Femur (tissue), 1 donor: Measurements from ENCODE around the gene CENPK.
"Not testable (repeated sequence)": the region's sequence is repeated elsewhere in the genome, so short reads cannot be mapped to it uniquely, and the experiment has no call there.

Source experiments
- DNase-seq: peaks from one replicate; pipeline ENCODE4 v3.0.0-alpha.2; 2017

Gene CENPK

DNA sequence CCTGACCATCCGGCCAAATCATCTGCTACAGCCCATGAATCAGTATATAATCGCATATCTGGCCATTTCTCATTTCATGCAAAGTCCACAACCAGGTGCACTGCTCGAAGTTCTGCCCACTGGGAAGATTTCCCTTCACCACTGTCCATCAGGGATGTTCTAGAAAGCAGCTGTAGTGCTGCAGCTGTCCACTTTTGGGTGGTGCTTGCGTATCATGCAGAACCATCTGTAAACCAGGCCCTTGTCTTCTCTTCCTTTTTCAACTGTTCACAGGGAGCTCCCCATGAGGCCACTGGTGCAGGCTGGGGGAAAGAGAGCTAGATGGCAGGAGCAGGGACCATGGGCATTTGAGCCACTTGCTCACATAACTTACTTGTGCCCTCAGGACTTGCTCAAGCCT is 73.8 kb downstream of the CENPK start:
- no peak for DNase-seq

- DNase-seq = not testable (repeated sequence)
Observed at GRCh38 chr5:65488038-65488687, 74.8 kb downstream of the CENPK start.

- not testable (repeated sequence) for DNase-seq
Observed at GRCh38 chr5:65486803-65487202, 76.2 kb downstream of the CENPK start.

GRCh38 chr5:65485405-65485804 is 77.6 kb downstream of the CENPK start:
- peak; percentile 16 for DNase-seq

- DNase-seq = no peak
Observed at GRCh38 chr5:65483546-65484346, 79.2 kb downstream of the CENPK start.

GRCh38 chr5:65482736-65483545 is 80.0 kb downstream of the CENPK start:
- peak; percentile 58 for DNase-seq

- no peak for DNase-seq
Observed at GRCh38 chr5:65482296-65482735, 80.7 kb downstream of the CENPK start.

DNA sequence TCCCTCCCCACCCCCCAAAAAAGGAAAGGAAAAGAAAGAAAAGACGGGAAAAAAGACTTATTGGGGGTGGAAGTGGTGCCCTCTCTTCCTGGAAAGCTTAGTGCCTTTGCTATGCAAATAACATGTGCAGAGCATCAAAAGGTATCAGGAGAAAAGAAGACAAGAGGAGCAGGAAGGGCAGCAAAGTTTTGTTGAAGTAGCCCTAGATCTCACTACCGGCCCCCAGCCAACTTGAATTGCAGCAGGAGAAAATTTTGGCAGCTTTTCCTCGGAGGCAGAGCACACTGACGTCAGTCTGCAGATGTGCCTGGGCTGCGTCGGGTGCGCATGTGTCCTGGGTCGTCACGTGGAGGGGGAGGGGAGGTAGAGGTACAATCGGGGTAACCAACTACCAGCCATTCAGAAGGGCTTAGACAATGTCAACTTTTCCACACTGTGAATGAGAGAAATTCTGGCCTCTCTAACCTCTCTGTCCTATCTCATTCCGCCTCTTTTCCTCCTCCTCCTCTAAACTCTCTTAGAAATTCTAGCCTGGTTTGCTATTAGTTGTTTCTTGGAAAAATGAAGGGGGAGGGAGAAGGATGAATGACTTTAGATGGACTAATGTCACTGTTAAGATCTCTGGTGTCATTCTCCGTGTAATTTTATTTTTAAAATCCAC is 81.2 kb downstream of the CENPK start, which contains the start of gene ADAMTS6:
TSS of gene ADAMTS6 (minus strand) at position 286 of the 661 bp plus-strand sequence. CDS start 8,247 bp downstream, outside the sequence.
- peak; percentile 96 for DNase-seq

DNA sequence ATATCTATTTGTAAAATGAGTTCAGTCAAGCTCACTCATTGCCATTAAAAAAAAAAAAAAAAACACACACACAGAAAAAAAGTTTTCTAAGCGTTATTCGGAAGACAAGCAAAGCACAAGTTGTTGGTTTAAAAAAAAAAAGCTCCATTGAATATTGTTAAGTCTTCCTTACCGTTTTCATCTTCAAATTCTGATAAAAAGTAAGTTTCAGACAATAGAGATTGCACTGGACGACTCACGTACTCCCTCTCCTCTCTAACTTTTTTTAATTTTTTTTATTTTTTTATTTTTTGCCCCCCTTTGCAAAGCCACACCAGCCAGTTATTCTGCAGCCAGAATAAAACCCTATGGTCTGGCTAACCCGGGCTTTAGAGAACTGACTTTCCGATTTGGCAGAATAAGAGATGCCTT is 81.8 kb downstream of the CENPK start:
- no peak for DNase-seq

- DNase-seq = peak; percentile 86
Observed at GRCh38 chr5:65480306-65480865, 82.6 kb downstream of the CENPK start.

GRCh38 chr5:65479527-65479926 is 83.4 kb downstream of the CENPK start:
- DNase-seq = no peak

DNA sequence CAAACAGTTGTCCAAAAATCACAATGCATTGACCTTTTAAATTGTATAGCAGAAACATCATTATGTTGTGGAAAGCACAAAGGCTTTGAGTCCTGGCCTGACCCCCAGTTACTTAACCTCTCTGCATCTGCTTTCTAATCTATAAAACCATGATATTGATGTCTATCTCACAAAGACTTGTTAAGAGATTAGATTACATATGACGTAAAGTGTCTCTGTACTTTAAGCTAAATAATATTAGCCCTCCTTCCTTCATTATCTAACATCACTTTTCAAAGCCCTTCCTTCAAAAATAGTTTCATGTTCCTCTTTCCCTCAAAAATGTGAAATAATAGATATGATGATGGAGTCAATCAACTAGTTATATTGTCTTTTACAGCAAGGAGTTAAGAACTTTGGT is 84.6 kb downstream of the CENPK start:
- no peak for DNase-seq

- no peak for DNase-seq
Observed at GRCh38 chr5:65475895-65476294, 87.1 kb downstream of the CENPK start.

- DNase-seq = no peak
Observed at GRCh38 chr5:65475336-65475735, 87.6 kb downstream of the CENPK start.

DNA sequence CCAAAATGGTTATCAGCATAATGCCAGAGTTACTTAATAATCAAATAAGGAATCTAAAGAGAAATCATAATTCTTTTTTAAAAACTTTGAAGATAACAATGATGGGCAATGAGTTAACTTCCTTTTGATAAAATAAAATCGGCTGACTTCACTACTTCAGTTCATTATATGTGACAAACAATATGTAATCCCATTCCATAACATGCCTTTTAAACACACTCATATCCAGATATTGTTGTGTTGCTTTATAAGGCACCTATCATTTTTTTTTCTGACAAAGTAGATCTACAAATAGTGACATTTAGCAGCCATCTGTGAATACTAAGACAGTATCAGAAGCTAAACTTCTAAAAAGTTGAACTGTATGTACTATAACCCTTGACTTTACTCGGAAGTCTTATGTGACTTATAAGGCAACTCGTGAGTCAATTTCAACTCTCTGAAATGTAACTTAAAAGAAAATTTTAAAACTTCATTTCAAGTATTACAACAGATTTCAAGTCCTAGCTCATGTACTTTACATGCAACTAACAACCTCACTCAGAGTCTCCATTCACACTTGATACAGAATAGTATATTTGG is 88.7 kb downstream of the CENPK start:
- DNase-seq = no peak

GRCh38 chr5:65468633-65469032 is 94.3 kb downstream of the CENPK start:
- no peak for DNase-seq
